Suprapubic skin (tissue), 4 donors: ENCODE measurements around the gene TSSK2.

Experiments used
- CTCF ChIP-seq, 2 donors: fragments of 200-600 bp in 1 of 2; fragments of 450-650 bp in 1 of 2; sonication (generic) in 1 of 2; IDR thresholded peaks; one replicate each; pipeline ENCODE4 v1.5.1; 2016 to 2019; ENCODE audit warnings: antibody characterized with exemption in 2 of 2, mild to moderate bottlenecking in 1 of 2, moderate library complexity in 1 of 2
- EP300 ChIP-seq: sonication (generic); formaldehyde crosslinking; IDR thresholded peaks from one replicate; pipeline ENCODE4 v1.6.1; 2017; ENCODE audit warnings: antibody characterized with exemption
- POLR2A ChIP-seq, 2 donors: fragments of 450-650 bp; IDR thresholded peaks; one replicate each; pipeline ENCODE4 v1.6.1; 2017; ENCODE audit warnings: antibody characterized with exemption in 2 of 2, mild to moderate bottlenecking in 2 of 2, moderate library complexity in 2 of 2
- POLR2AphosphoS5 ChIP-seq, 3 donors: sonication (generic); formaldehyde crosslinking; IDR thresholded peaks; one replicate each; pipeline ENCODE4 v1.6.1; 2017; ENCODE audit warnings: antibody characterized with exemption in 3 of 3

GRCh38 chr22:19152942-19153883 lies 22.1 kb downstream of the TSSK2 start:
- TF ChIP-seq POLR2AphosphoS5 (IDR thresholded peaks at IDR 0.05) (no peak), EP300 (no peak), CTCF (IDR thresholded peaks at IDR 0.05) (no peak), POLR2A (IDR thresholded peaks at IDR 0.05) (no peak)
